Mesenchymal stem cell (in vitro differentiated cells and primary cell): ENCODE data around the gene PPP1CB.

Experiments used
- DNase-seq: peaks from one replicate; pipeline ENCODE4 v3.0.0-alpha.2; 2013
- H2AFZ ChIP-seq: one replicate; pipeline ENCODE4 v1.6.1; 2013; ENCODE audit warnings: low read depth, mild to moderate bottlenecking, control low read depth, inconsistent platforms, low read length, moderate library complexity
- H2AK5ac ChIP-seq: 2 replicates; pipeline ENCODE4 v1.6.1; 2013; ENCODE audit warnings: low read length, moderate library complexity, mild to moderate bottlenecking, inconsistent platforms; ENCODE audit not compliant: severe bottlenecking
- H2BK120ac ChIP-seq: one replicate; pipeline ENCODE4 v1.6.1; 2013; ENCODE audit warnings: low read depth, mild to moderate bottlenecking, inconsistent platforms, low read length, moderate library complexity
- H2BK12ac ChIP-seq, 2 experiments: one replicate each; pipeline ENCODE4 v1.6.1; 2013; ENCODE audit warnings: inconsistent platforms in 2 of 2, low read length in 2 of 2, mild to moderate bottlenecking in 2 of 2, moderate library complexity in 2 of 2, control low read depth in 1 of 2
- H2BK15ac ChIP-seq: one replicate; pipeline ENCODE4 v1.6.1; 2013; ENCODE audit warnings: mild to moderate bottlenecking, low read depth, inconsistent platforms; ENCODE audit not compliant: poor library complexity, severe bottlenecking
- H2BK5ac ChIP-seq: 2 replicates; pipeline ENCODE4 v1.6.1; 2013; ENCODE audit warnings: low read depth, mild to moderate bottlenecking, low read length, control low read depth, inconsistent platforms; ENCODE audit not compliant: poor library complexity, severe bottlenecking
- H3K14ac ChIP-seq, 2 experiments: one replicate each; pipeline ENCODE4 v1.6.1; 2013; ENCODE audit warnings: inconsistent platforms in 2 of 2, low read length in 2 of 2, control low read depth in 1 of 2, mild to moderate bottlenecking in 1 of 2, moderate library complexity in 1 of 2
- H3K18ac ChIP-seq, 2 experiments: one replicate each; pipeline ENCODE4 v1.6.1; 2013; ENCODE audit warnings: inconsistent platforms in 2 of 2, low read length in 2 of 2, control low read depth in 1 of 2, low read depth in 1 of 2, mild to moderate bottlenecking in 1 of 2
- H3K23ac ChIP-seq, 2 experiments: one replicate each; pipeline ENCODE4 v1.6.1; 2013; ENCODE audit warnings: inconsistent platforms in 2 of 2, low read length in 2 of 2, mild to moderate bottlenecking in 2 of 2, moderate library complexity in 2 of 2, control low read depth in 1 of 2
- H3K27ac ChIP-seq: 2 replicates; pipeline ENCODE4 v1.5.1; 2013; ENCODE audit warnings: mild to moderate bottlenecking, moderate library complexity, low read length, control low read depth, inconsistent platforms; ENCODE audit not compliant: poor library complexity, severe bottlenecking
- H3K27me3 ChIP-seq, 2 experiments: 2 replicates each; pipeline versions ENCODE4 v1.6.1 to v1.7.0; 2013; ENCODE audit warnings: low read length in 2 of 2, mild to moderate bottlenecking in 2 of 2, moderate library complexity in 2 of 2, control low read depth in 1 of 2, inconsistent platforms in 1 of 2; ENCODE audit not compliant: control insufficient read depth in 1 of 2, insufficient read depth in 1 of 2
- H3K36me3 ChIP-seq, 2 experiments: 2 replicates each; pipeline versions ENCODE4 v1.6.1 to v1.7.0; 2013; ENCODE audit warnings: low read length in 2 of 2, control low read depth in 1 of 2, inconsistent platforms in 1 of 2, low read depth in 1 of 2, mild to moderate bottlenecking in 1 of 2; ENCODE audit not compliant: insufficient read depth in 2 of 2, control insufficient read depth in 1 of 2
- H3K4ac ChIP-seq, 2 experiments: one replicate each; pipeline ENCODE4 v1.6.1; 2013; ENCODE audit warnings: inconsistent platforms in 2 of 2, low read length in 2 of 2, mild to moderate bottlenecking in 2 of 2, moderate library complexity in 2 of 2, control low read depth in 1 of 2, low read depth in 1 of 2
- H3K4me1 ChIP-seq: 2 replicates; pipeline ENCODE4 v1.6.1; 2013; ENCODE audit warnings: low read depth, low read length, control low read depth; ENCODE audit not compliant: control insufficient read depth, insufficient read depth
- H3K4me2 ChIP-seq: 2 replicates; pipeline ENCODE4 v1.6.1; 2013; ENCODE audit warnings: low read length, mild to moderate bottlenecking, inconsistent platforms; ENCODE audit not compliant: poor library complexity, severe bottlenecking
- H3K4me3 ChIP-seq, 2 experiments: 2 replicates each; pipeline versions ENCODE4 v1.5.1 to v1.7.0; 2013; ENCODE audit warnings: low read length in 2 of 2, mild to moderate bottlenecking in 2 of 2, control low read depth in 1 of 2, low read depth in 1 of 2; ENCODE audit not compliant: insufficient read depth in 1 of 2
- H3K79me1 ChIP-seq: replicated peaks from 2 replicates; pipeline ENCODE4 v1.6.1; 2013; ENCODE audit warnings: mild to moderate bottlenecking, control low read depth, low read length, inconsistent platforms; ENCODE audit not compliant: poor library complexity, severe bottlenecking
- H3K9ac ChIP-seq: 2 replicates; pipeline ENCODE4 v1.7.0; 2013; ENCODE audit warnings: mild to moderate bottlenecking, low read length, moderate library complexity
- H3K9me3 ChIP-seq: 2 replicates; pipeline ENCODE4 v1.7.0; 2013; ENCODE audit warnings: mild to moderate bottlenecking, low read length; ENCODE audit not compliant: control insufficient read depth
- H4K8ac ChIP-seq: one replicate; pipeline ENCODE4 v1.6.1; 2013; ENCODE audit warnings: inconsistent platforms, mild to moderate bottlenecking, low read length, moderate library complexity
- H4K91ac ChIP-seq: one replicate; pipeline ENCODE4 v1.6.1; 2013; ENCODE audit warnings: mild to moderate bottlenecking, low read length, inconsistent platforms
- WGBS: methylation state at CpG from one replicate; pipeline ENCODE4 v1.1.7; 2013; ENCODE audit warnings: mixed read lengths; 5-methylcytosine and 5-hydroxymethylcytosine counted together

The PPP1CB gene

DNA sequence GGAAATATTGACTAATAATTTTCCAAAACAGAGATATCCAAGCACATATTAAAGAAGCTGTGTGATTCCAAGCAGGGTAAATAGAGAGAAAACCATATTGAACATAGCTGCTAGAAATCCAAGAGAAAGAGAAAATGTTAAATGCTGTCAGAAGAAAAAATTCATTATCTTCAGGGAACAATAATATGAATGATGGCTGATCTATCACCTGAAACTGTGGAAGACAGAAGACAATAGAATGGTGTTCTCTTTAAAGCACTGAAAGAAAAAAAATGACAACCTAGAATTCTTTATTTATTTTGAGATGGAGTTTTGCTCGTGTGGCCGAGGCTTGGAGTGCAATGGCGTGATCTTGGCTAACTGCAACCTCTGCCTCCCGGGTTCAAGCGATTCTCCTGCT is 17.3 kb downstream of the PPP1CB start:
- Histone ChIP-seq H3K23ac (no peak overlapping the region), H2BK12ac (no peak overlapping the region), H3K9ac (no peak overlapping the region), H3K9me3 (no peaks in the 10 kb centered on the region), H3K36me3 (no peaks in the 10 kb centered on the region), H2AK5ac (no peak overlapping the region), H3K4ac (no peak overlapping the region), H3K4me1 (peaks cover 7% of the 10 kb centered on the region), H3K18ac (no peak overlapping the region), H4K8ac (no peak overlapping the region), H3K27me3 (no peaks in the 10 kb centered on the region), H3K4me3 (no peak overlapping the region), H2BK15ac (no peak overlapping the region), H3K79me1 (no peaks in the 10 kb centered on the region), H3K27ac (no peak overlapping the region), H2BK5ac (no peak overlapping the region), H2BK120ac (no peak overlapping the region), H4K91ac (no peak overlapping the region), H3K4me2 (no peak overlapping the region), H3K14ac (no peak overlapping the region), H2AFZ (no peak overlapping the region)
- DNase-seq, result no peak
- 97% methylated on average over 5 of the region's 5 CpGs for WGBS

GRCh38 chr2:28772351-28772750 is 20.7 kb downstream of the PPP1CB start:
- Histone ChIP-seq H3K9ac (no peak overlapping the region), H2AFZ (no peak overlapping the region), H2BK5ac (no peak overlapping the region), H3K18ac (no peak overlapping the region), H2BK120ac (no peak overlapping the region), H4K91ac (no peak overlapping the region), H2BK12ac (no peak overlapping the region), H3K23ac (no peak overlapping the region), H3K79me1 (no peaks in the 10 kb centered on the region), H3K14ac (no peak overlapping the region), H2AK5ac (no peak overlapping the region), H3K27me3 (no peaks in the 10 kb centered on the region), H3K36me3 (peaks cover 0 to 4% of the 10 kb centered on the region in 2 experiments), H2BK15ac (no peak overlapping the region), H3K27ac (no peak overlapping the region), H3K9me3 (no peaks in the 10 kb centered on the region), H3K4me2 (no peak overlapping the region), H3K4me3 (no peak overlapping the region), H3K4ac (no peak overlapping the region), H4K8ac (no peak overlapping the region), H3K4me1 (no peaks in the 10 kb centered on the region)
- DNase-seq, result no peak
- no CpG with 5 or more reads among the region's 2 CpGs for WGBS

DNA sequence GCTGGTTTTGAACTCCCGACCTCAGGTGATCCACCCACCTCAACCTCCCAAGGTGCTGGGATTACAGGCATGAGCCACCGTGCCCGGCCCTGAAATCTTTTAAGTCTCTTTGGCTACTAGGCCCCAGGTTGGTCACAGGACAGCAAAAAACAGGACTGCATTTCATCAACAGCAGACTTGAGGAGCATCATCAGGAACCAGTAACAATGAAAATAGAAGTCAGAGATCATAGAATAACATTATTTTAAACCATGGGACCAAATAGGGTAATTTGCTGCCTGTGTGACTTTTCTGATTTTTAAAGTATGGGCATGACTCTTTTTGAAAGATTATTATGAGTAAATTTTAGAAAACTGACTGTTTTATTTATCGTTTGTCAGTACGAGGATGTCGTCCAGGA is 24.8 kb downstream of the PPP1CB start:
- H3K18ac ChIP-seq, result no peak overlapping the region
- no peak overlapping the region for H3K23ac ChIP-seq
- peaks cover 4% of the 10 kb centered on the region for H3K79me1 ChIP-seq
- no peak overlapping the region for H2BK15ac ChIP-seq
- H2BK5ac ChIP-seq, result no peak overlapping the region
- no peak overlapping the region for H2AFZ ChIP-seq
- H3K14ac ChIP-seq, result no peak overlapping the region
- H3K36me3 ChIP-seq, result peaks cover 7 to 44% of the 10 kb centered on the region in 2 experiments
- DNase-seq, result no peak
- H3K27ac ChIP-seq, result no peak overlapping the region
- H2BK12ac ChIP-seq, result no peak overlapping the region
- H3K9ac ChIP-seq, result peak overlapping the region; percentile 24
- WGBS, result 96% methylated on average over 6 of the region's 6 CpGs
- H4K91ac ChIP-seq, result no peak overlapping the region
- no peaks in the 10 kb centered on the region for H3K9me3 ChIP-seq
- H2BK120ac ChIP-seq, result no peak overlapping the region
- H2AK5ac ChIP-seq, result no peak overlapping the region
- no peaks in the 10 kb centered on the region for H3K27me3 ChIP-seq
- H3K4me1 ChIP-seq, result no peaks in the 10 kb centered on the region
- no peak overlapping the region for H3K4me3 ChIP-seq
- H3K4me2 ChIP-seq, result no peak overlapping the region
- H3K4ac ChIP-seq, result no peak overlapping the region
- H4K8ac ChIP-seq, result no peak overlapping the region

DNA sequence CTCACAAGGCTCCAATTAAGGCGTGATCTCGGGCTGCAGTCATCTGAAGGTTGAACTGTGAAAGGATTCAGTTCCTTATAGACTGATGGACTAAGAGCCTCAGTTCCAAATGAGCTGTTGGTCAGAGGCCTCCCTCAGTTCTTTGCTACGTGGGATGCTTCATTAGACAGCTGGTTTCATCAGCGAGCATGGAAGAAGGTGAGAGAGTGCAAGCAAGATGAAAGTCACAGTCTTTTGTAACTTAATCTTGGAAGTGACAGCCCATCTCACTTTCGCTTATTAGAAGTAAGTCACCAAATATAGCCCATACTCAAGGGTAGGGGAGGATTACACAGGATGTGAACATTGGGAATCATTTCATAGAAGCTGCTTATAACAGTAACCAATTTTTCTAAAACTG is 26.8 kb downstream of the PPP1CB start:
- Histone ChIP-seq H2BK15ac (no peak overlapping the region), H4K8ac (no peak overlapping the region), H3K27me3 (no peaks in the 10 kb centered on the region), H3K79me1 (peaks cover 7% of the 10 kb centered on the region), H3K14ac (no peak overlapping the region), H3K27ac (no peak overlapping the region), H2AK5ac (no peak overlapping the region), H3K9ac (no peak overlapping the region), H2BK5ac (no peak overlapping the region), H3K36me3 (peaks cover 9 to 63% of the 10 kb centered on the region in 2 experiments), H2BK12ac (no peak overlapping the region), H3K4me2 (no peak overlapping the region), H3K4me3 (no peak overlapping the region), H3K18ac (no peak overlapping the region), H4K91ac (no peak overlapping the region), H3K9me3 (no peaks in the 10 kb centered on the region), H2AFZ (no peak overlapping the region), H3K4me1 (no peaks in the 10 kb centered on the region), H3K4ac (no peak overlapping the region), H2BK120ac (no peak overlapping the region), H3K23ac (no peak overlapping the region)
- 97% methylated on average over 4 of the region's 5 CpGs for WGBS
- DNase-seq, result no peak
